IMR-90 (cell line): Measurements from ENCODE around the gene SPEF2. TPM values are rescaled to one million over a fixed set of nuclear protein-coding genes. Genes with fewer than 3 reads are reported as not detected.
A peak's percentile ranks its signal among the peaks of the same experiment; 100 is the strongest.

Experiments used
- ATAC-seq: fragments of 200-7000 bp; cut with Tn5 transposase; 2 replicates; pipeline ENCODE4 v1.9.1; 2020; ENCODE audit warnings: low read depth, mild to moderate bottlenecking, moderate library complexity
- BruUV-seq: library from RNA; stranded (reverse); fragments of 400-500 nt; replicated peaks from 2 replicates; lab custom pipeline; 2021; lab: Mats Ljungman, UMichigan
- CTCF ChIA-PET: fragments of 300-600 bp; formaldehyde crosslinking; extraction: SDS; loops from one replicate; lab custom pipeline; 2021; ENCODE audit warnings: antibody characterized with exemption; lab: Yijun Ruan, JAX
- POLR2A ChIA-PET: fragments of 300-600 bp; sonication (Branson Sonifier 250); formaldehyde crosslinking; loops from one replicate; lab custom pipeline; 2022; ENCODE audit warnings: antibody characterized with exemption; ENCODE audit not compliant: unreplicated experiment; lab: Charles Lee
- DNase-seq: peaks from one replicate; pipeline ENCODE4 v3.0.0; 2013
- H2AFZ ChIP-seq: replicated peaks from 2 replicates; pipeline ENCODE3; 2013; ENCODE audit warnings: low read length, mild to moderate bottlenecking; ENCODE audit not compliant: poor library complexity
- H2AK5ac ChIP-seq: 2 replicates; pipeline ENCODE4 v1.6.1; 2013; ENCODE audit warnings: low read depth, low read length, inconsistent platforms
- H2AK9ac ChIP-seq: replicated peaks from 2 replicates; pipeline ENCODE3; 2013; ENCODE audit warnings: mild to moderate bottlenecking, low read depth, low read length, moderate library complexity; ENCODE audit not compliant: poor library complexity
- H2BK120ac ChIP-seq: 2 replicates; pipeline ENCODE4 v1.6.1; 2013; ENCODE audit warnings: low read depth, low read length, inconsistent platforms
- H2BK15ac ChIP-seq: 3 replicates; pipeline ENCODE4 v1.6.1; 2013; ENCODE audit warnings: low read depth, low read length, inconsistent platforms
- H2BK20ac ChIP-seq: 2 replicates; pipeline ENCODE4 v1.6.1; 2013; ENCODE audit warnings: low read depth, mild to moderate bottlenecking, inconsistent platforms, low read length, moderate library complexity
- H2BK5ac ChIP-seq: 2 replicates; pipeline ENCODE4 v1.6.1; 2013; ENCODE audit warnings: mild to moderate bottlenecking, low read depth, low read length, inconsistent platforms; ENCODE audit not compliant: poor library complexity, severe bottlenecking
- H3K14ac ChIP-seq: replicated peaks from 2 replicates; pipeline ENCODE4 v1.6.1; 2013; ENCODE audit warnings: low read depth, low read length, inconsistent platforms
- H3K18ac ChIP-seq: 2 replicates; pipeline ENCODE4 v1.6.1; 2013; ENCODE audit warnings: low read depth, low read length, control low read depth
- H3K23ac ChIP-seq: 2 replicates; pipeline ENCODE4 v1.6.1; 2013; ENCODE audit warnings: low read depth, low read length, inconsistent platforms
- H3K27ac ChIP-seq: 2 replicates; pipeline ENCODE4 v1.5.1; 2013; ENCODE audit warnings: mild to moderate bottlenecking, control low read depth, low read length; ENCODE audit not compliant: insufficient read depth
- H3K27me3 ChIP-seq: 2 replicates; pipeline ENCODE4 v1.6.1; 2013; ENCODE audit warnings: low read length; ENCODE audit not compliant: control insufficient read depth, insufficient read depth
- H3K36me3 ChIP-seq: 2 replicates; pipeline ENCODE4 v1.6.1; 2013; ENCODE audit warnings: low read length, mixed read lengths; ENCODE audit not compliant: control insufficient read depth, insufficient read depth
- H3K4ac ChIP-seq: 2 replicates; pipeline ENCODE4 v1.6.1; 2013; ENCODE audit warnings: low read depth, low read length, inconsistent platforms
- H3K4me1 ChIP-seq: 2 replicates; pipeline ENCODE4 v1.6.1; 2013; ENCODE audit warnings: low read length, mixed read lengths; ENCODE audit not compliant: control insufficient read depth, insufficient read depth
- H3K4me2 ChIP-seq: 2 replicates; pipeline ENCODE4 v1.6.1; 2013; ENCODE audit warnings: low read depth, mild to moderate bottlenecking, control low read depth, low read length, moderate library complexity
- H3K4me3 ChIP-seq: 2 replicates; pipeline ENCODE4 v1.5.1; 2013; ENCODE audit warnings: low read depth, mild to moderate bottlenecking, control low read depth, low read length, moderate library complexity; ENCODE audit not compliant: insufficient read depth
- H3K56ac ChIP-seq: 2 replicates; pipeline ENCODE4 v1.6.1; 2013; ENCODE audit warnings: low read length, inconsistent platforms; ENCODE audit not compliant: insufficient read depth; ENCODE audit errors: extremely low read depth
- H3K79me1 ChIP-seq, 2 experiments: 2 replicates each; pipeline ENCODE4 v1.6.1; 2013; ENCODE audit warnings: low read length in 2 of 2, inconsistent platforms in 1 of 2, low read depth in 1 of 2
- H3K9ac ChIP-seq: 2 replicates; pipeline ENCODE4 v1.6.1; 2013; ENCODE audit warnings: low read depth, low read length, control low read depth
- H3K9me1 ChIP-seq: 2 replicates; pipeline ENCODE4 v1.6.1; 2013; ENCODE audit warnings: low read length, inconsistent platforms; ENCODE audit not compliant: insufficient read depth
- H3K9me3 ChIP-seq: 2 replicates; pipeline ENCODE4 v1.6.1; 2013; ENCODE audit warnings: low read length; ENCODE audit not compliant: control insufficient read depth, insufficient read depth
- H4K20me1 ChIP-seq: 2 replicates; pipeline ENCODE4 v1.6.1; 2013; ENCODE audit warnings: low read length, inconsistent platforms; ENCODE audit not compliant: insufficient read depth
- H4K5ac ChIP-seq: 2 replicates; pipeline ENCODE4 v1.6.1; 2013; ENCODE audit warnings: mild to moderate bottlenecking, low read depth, low read length, control low read depth
- H4K8ac ChIP-seq, 2 experiments: 2 replicates each; pipeline ENCODE4 v1.6.1; 2013; ENCODE audit warnings: low read depth in 2 of 2, low read length in 2 of 2, control low read depth in 1 of 2, inconsistent platforms in 1 of 2
- H4K91ac ChIP-seq: 2 replicates; pipeline ENCODE4 v1.6.1; 2013; ENCODE audit warnings: low read depth, low read length, inconsistent platforms; ENCODE audit not compliant: insufficient read depth
- CHD1 ChIP-seq: IDR thresholded peaks from 2 replicates; pipeline ENCODE4 v1.6.1; 2012; ENCODE audit warnings: low read depth, low read length, improper control_type of control experiment
- CTCF ChIP-seq: conservative IDR thresholded peaks from 2 replicates; pipeline ENCODE4 v1.5.1; 2012; ENCODE audit warnings: mild to moderate bottlenecking, low read depth, low read length, improper control_type of control experiment
- ELK1 ChIP-seq: fragments of 150-350 bp; IDR thresholded peaks from 2 replicates; pipeline ENCODE4 v1.6.1; 2016; ENCODE audit warnings: low read depth, mild to moderate bottlenecking, low read length, moderate library complexity, borderline replicate concordance
- FOS ChIP-seq: fragments of 150-350 bp; IDR thresholded peaks from 2 replicates; pipeline ENCODE4 v1.6.1; 2016; ENCODE audit warnings: low read depth, low read length
- POLR2A ChIP-seq: IDR thresholded peaks from 2 replicates; pipeline ENCODE4 v1.6.1; 2012; ENCODE audit warnings: mild to moderate bottlenecking, low read depth, low read length
- RFX5 ChIP-seq: IDR thresholded peaks from 2 replicates; pipeline ENCODE4 v1.8.0; 2012; ENCODE audit warnings: low read depth, mild to moderate bottlenecking, low read length, moderate library complexity
- WGBS, 2 experiments: methylation state at CpG; one replicate each; pipeline versions ENCODE4 v1.1.5 to v1.1.7; 2013; ENCODE audit warnings: missing lambda C conversion rate in 2 of 2; ENCODE audit not compliant: insufficient read length in 1 of 2; ENCODE audit errors: extremely low coverage in 2 of 2; 5-methylcytosine and 5-hydroxymethylcytosine counted together
- dilution Hi-C: fragments of 300-500 bp; cut with HindIII; formaldehyde crosslinking; loops from one replicate; pipeline ENCODE4 v1.14.3; 2018; ENCODE audit warnings: low sequenced_read_pairs; ENCODE audit not compliant: unreplicated experiment
- in situ Hi-C: fragments of 300-500 bp; cut with MboI; formaldehyde crosslinking; loops from 3 replicates; pipeline ENCODE4 v1.14.3; 2019; ENCODE audit warnings: low sequenced_read_pairs, inconsistent platforms, mixed read lengths
- intact Hi-C: fragments of 100-400 bp; cut with micrococcal nuclease; formaldehyde crosslinking; loops from 2 replicates; pipeline ENCODE4 v1.10.0; 2022
- polyA plus RNA-seq, 3 experiments: library from polyadenylated mRNA; depleted of rRNA; stranded (reverse); fragments of >200 nt; gene quantifications; 2 replicates each; pipeline ENCODE4 v1.2.3, GENCODE V29; 2012; ENCODE audit warnings: low replicate concordance in 1 of 3
- total RNA-seq: library from RNA; depleted of rRNA; stranded (reverse); fragments of >200 nt; gene quantifications from 2 replicates; pipeline ENCODE4 v1.2.3, GENCODE V29; 2012

The SPEF2 gene
- total and polyA plus RNA-seq, 2 of the 4 experiments (the other 2 are of a cell fraction): 1.7 to 2.3 TPM

- Histone ChIP-seq H2BK5ac (no peak overlapping the region), H3K9ac (no peak overlapping the region), H3K4ac (no peak overlapping the region), H3K79me1 (no peaks in the 10 kb centered on the region), H3K9me1 (peaks cover 6% of the 10 kb centered on the region), H3K23ac (no peak overlapping the region), H2BK120ac (no peak overlapping the region), H4K5ac (no peak overlapping the region), H2AK9ac (no peak overlapping the region), H4K91ac (no peak overlapping the region), H4K8ac (no peak overlapping the region; a peak in 1 of 4 replicates), H2BK15ac (no peak overlapping the region), H2BK20ac (no peak overlapping the region), H3K9me3 (no peaks in the 10 kb centered on the region), H3K4me2 (0 out of 2 replicates have a peak overlapping the region, but pooled peaks have one; percentile 38), H3K27ac (no peak overlapping the region), H3K18ac (no peak overlapping the region; the same call in 1 of the 2 replicates), H3K56ac (no peak overlapping the region), H3K36me3 (no peaks in the 10 kb centered on the region), H3K4me1 (peaks cover 10% of the 10 kb centered on the region), H2AFZ (no peak overlapping the region), H3K4me3 (no peak overlapping the region), H2AK5ac (no peak overlapping the region), H4K20me1 (no peaks in the 10 kb centered on the region), H3K27me3 (no peaks in the 10 kb centered on the region), H3K14ac (no peak overlapping the region)
- in situ Hi-C loops (no loop called here), intact Hi-C loops (no loop called here), dilution Hi-C loops (no loop called here)
- ChIA-PET CTCF (interaction anchor here (1.0 to 1.2 kb wide), 2 partner anchors 115 to 159 kb away, joined by 4 read pairs; no protein-coding TSS in a partner anchor), POLR2A (no interaction called here)
- ATAC-seq: peak; percentile 10; the same call in 1 of the 2 replicates
- DNase-seq: peak; percentile 49
- TF ChIP-seq ELK1 (no peak), POLR2A (no peak), CTCF (no peak), FOS (no peak), RFX5 (no peak), CHD1 (no peak)
- no TSS peak for BruUV-seq
- no CpG with 5 or more reads among the region's 1 CpG for WGBS, 2 experiments
Measured at GRCh38 chr5:35765921-35766320, 148.3 kb downstream of the SPEF2 start.
